HG03558 (cell line): Measurements from ENCODE around the gene PRMT5.

Experiments used
- ATAC-seq: cut with Tn5 transposase; IDR thresholded peaks from one replicate; pipeline ENCODE4 v1.9.1; 2021; ENCODE audit warnings: moderate number of reproducible peaks; ENCODE audit not compliant: unreplicated experiment; ENCODE audit errors: extremely low read depth

The PRMT5 gene

GRCh38 chr14:22900081-22900799 lies 28.9 kb downstream of the PRMT5 start:
- ATAC-seq = no peak

- ATAC-seq = no peak
Observed at GRCh38 chr14:22898302-22899090, 30.7 kb downstream of the PRMT5 start.

GRCh38 chr14:22897357-22897756 lies 31.8 kb downstream of the PRMT5 start:
- ATAC-seq = no peak

- ATAC-seq = no peak
Observed at GRCh38 chr14:22896760-22897159, 32.4 kb downstream of the PRMT5 start.

GRCh38 chr14:22896356-22896755 lies 32.8 kb downstream of the PRMT5 start:
- no peak for ATAC-seq

- no peak for ATAC-seq
Observed at GRCh38 chr14:22895402-22895801, 33.8 kb downstream of the PRMT5 start.

GRCh38 chr14:22893706-22894105 lies 35.5 kb downstream of the PRMT5 start:
- ATAC-seq = no peak

GRCh38 chr14:22892488-22892887 lies 36.7 kb downstream of the PRMT5 start:
- ATAC-seq = no peak

- ATAC-seq = no peak
Observed at GRCh38 chr14:22890416-22890815, 38.8 kb downstream of the PRMT5 start.

GRCh38 chr14:22888662-22889061 lies 40.5 kb downstream of the PRMT5 start:
- ATAC-seq = no peak

- ATAC-seq = peak; percentile 28
Observed at GRCh38 chr14:22887990-22888378, 41.2 kb downstream of the PRMT5 start.

- no peak for ATAC-seq
Observed at GRCh38 chr14:22887260-22887989, 41.8 kb downstream of the PRMT5 start.

GRCh38 chr14:22886500-22887259 lies 42.5 kb downstream of the PRMT5 start:
- ATAC-seq = no peak

- no peak for ATAC-seq
Observed at GRCh38 chr14:22885975-22886374, 43.2 kb downstream of the PRMT5 start.

- no peak for ATAC-seq
Observed at GRCh38 chr14:22884738-22885523, 44.2 kb downstream of the PRMT5 start.

- no peak for ATAC-seq
Observed at GRCh38 chr14:22884076-22884737, 45.0 kb downstream of the PRMT5 start.

- ATAC-seq = no peak
Observed at GRCh38 chr14:22883173-22883976, 45.8 kb downstream of the PRMT5 start, which contains the start of gene REM2. TSS of gene REM2 (plus strand) at chr14:22883222. CDS start at chr14:22883288, 66 bp downstream.

- no peak for ATAC-seq
Observed at GRCh38 chr14:22882529-22883172, 46.5 kb downstream of the PRMT5 start.
